ENCODE results near the gene ADRA2B.

The ADRA2B gene

GRCh38 chr2:96148410-96149217 is 32.2 kb upstream of the ADRA2B start:
- no peaks in the 10 kb centered on the region for H3K9me3 ChIP-seq (ENCODE audit: control insufficient read depth in 2 of 2, low read length in 2 of 2)
- no peaks in the 10 kb centered on the region for H3K27me3 ChIP-seq (ENCODE audit: control insufficient read depth in 1 of 2, insufficient read depth in 2 of 2, low read length in 2 of 2)
- no peaks in the 10 kb centered on the region for H3K36me3 ChIP-seq (ENCODE audit: control insufficient read depth in 2 of 2, insufficient read depth in 2 of 2, low read length in 2 of 2)
- H3K27ac ChIP-seq (ENCODE audit: low read length) = no peak overlapping the region
- H3K4me1 ChIP-seq (ENCODE audit: control insufficient read depth, insufficient read depth, low read length) = peaks cover 20% of the 10 kb centered on the region
- H3K4me3 ChIP-seq (ENCODE audit: low read length in 2 of 2) = peak overlapping the region in 1 of 2 donors; percentile 15
- H3K9ac ChIP-seq (ENCODE audit: low read length in 2 of 2) = no peak overlapping the region

GRCh38 chr2:96147593-96148201 is 31.3 kb upstream of the ADRA2B start:
- H3K9me3 ChIP-seq (ENCODE audit: control insufficient read depth in 2 of 2, low read length in 2 of 2) = no peaks in the 10 kb centered on the region
- H3K27ac ChIP-seq (ENCODE audit: low read length) = no peak overlapping the region
- no peaks in the 10 kb centered on the region for H3K27me3 ChIP-seq (ENCODE audit: control insufficient read depth in 1 of 2, insufficient read depth in 2 of 2, low read length in 2 of 2)
- H3K4me1 ChIP-seq (ENCODE audit: control insufficient read depth, insufficient read depth, low read length) = peaks cover 20% of the 10 kb centered on the region
- no peak overlapping the region for H3K4me3 ChIP-seq (ENCODE audit: low read length in 2 of 2)
- H3K9ac ChIP-seq (ENCODE audit: low read length in 2 of 2) = no peak overlapping the region
- no peaks in the 10 kb centered on the region for H3K36me3 ChIP-seq (ENCODE audit: control insufficient read depth in 2 of 2, insufficient read depth in 2 of 2, low read length in 2 of 2)

- Histone ChIP-seq H3K27ac (ENCODE audit: low read length) (no peak overlapping the region), H3K4me1 (ENCODE audit: control insufficient read depth, insufficient read depth, low read length) (peaks cover 20% of the 10 kb centered on the region)
Observed at GRCh38 chr2:96146881-96147592, 30.7 kb upstream of the ADRA2B start.

GRCh38 chr2:96146153-96146880 is 29.9 kb upstream of the ADRA2B start:
- H3K9me3 ChIP-seq (ENCODE audit: control insufficient read depth in 2 of 2, low read length in 2 of 2) = no peaks in the 10 kb centered on the region
- no peaks in the 10 kb centered on the region for H3K27me3 ChIP-seq (ENCODE audit: control insufficient read depth in 1 of 2, insufficient read depth in 2 of 2, low read length in 2 of 2)
- peaks cover 20% of the 10 kb centered on the region for H3K4me1 ChIP-seq (ENCODE audit: control insufficient read depth, insufficient read depth, low read length)
- H3K36me3 ChIP-seq (ENCODE audit: control insufficient read depth in 2 of 2, insufficient read depth in 2 of 2, low read length in 2 of 2) = no peaks in the 10 kb centered on the region
- H3K27ac ChIP-seq (ENCODE audit: low read length) = no peak overlapping the region
- no peak overlapping the region for H3K9ac ChIP-seq (ENCODE audit: low read length in 2 of 2)
- H3K4me3 ChIP-seq (ENCODE audit: low read length in 2 of 2) = no peak overlapping the region

More at GRCh38 chr2:96146881-96147592, 30.7 kb upstream of the ADRA2B start:
- no peaks in the 10 kb centered on the region for H3K9me3 ChIP-seq (ENCODE audit: control insufficient read depth in 2 of 2, low read length in 2 of 2)
- no peaks in the 10 kb centered on the region for H3K36me3 ChIP-seq (ENCODE audit: control insufficient read depth in 2 of 2, insufficient read depth in 2 of 2, low read length in 2 of 2)
- H3K27me3 ChIP-seq (ENCODE audit: control insufficient read depth in 1 of 2, insufficient read depth in 2 of 2, low read length in 2 of 2) = no peaks in the 10 kb centered on the region
- no peak overlapping the region for H3K4me3 ChIP-seq (ENCODE audit: low read length in 2 of 2)
- H3K9ac ChIP-seq (ENCODE audit: low read length in 2 of 2) = no peak overlapping the region

GRCh38 chr2:96145848-96146152 is 29.4 kb upstream of the ADRA2B start:
- H3K4me1 ChIP-seq (ENCODE audit: control insufficient read depth, insufficient read depth, low read length) = peaks cover 20% of the 10 kb centered on the region
- H3K27ac ChIP-seq (ENCODE audit: low read length) = no peak overlapping the region
- H3K9me3 ChIP-seq (ENCODE audit: control insufficient read depth in 2 of 2, low read length in 2 of 2) = no peaks in the 10 kb centered on the region
- peak overlapping the region in 1 of 2 donors; percentile 31 for H3K9ac ChIP-seq (ENCODE audit: low read length in 2 of 2)
- no peaks in the 10 kb centered on the region for H3K27me3 ChIP-seq (ENCODE audit: control insufficient read depth in 1 of 2, insufficient read depth in 2 of 2, low read length in 2 of 2)
- H3K36me3 ChIP-seq (ENCODE audit: control insufficient read depth in 2 of 2, insufficient read depth in 2 of 2, low read length in 2 of 2) = no peaks in the 10 kb centered on the region
- H3K4me3 ChIP-seq (ENCODE audit: low read length in 2 of 2) = peak overlapping the region; percentile 36 to 76

GRCh38 chr2:96145036-96145847 is 28.9 kb upstream of the ADRA2B start, which contains the start of gene DUSP2:
DUSP2 (minus strand) TSS chr2:96145440; CDS start chr2:96145354, 86 bp downstream.
- H3K9me3 ChIP-seq (ENCODE audit: control insufficient read depth in 2 of 2, low read length in 2 of 2) = no peaks in the 10 kb centered on the region
- H3K4me1 ChIP-seq (ENCODE audit: control insufficient read depth, insufficient read depth, low read length) = peaks cover 20% of the 10 kb centered on the region
- H3K27ac ChIP-seq (ENCODE audit: low read length) = no peak within 1 kb of the TSS
- no peaks in the 10 kb centered on the region for H3K27me3 ChIP-seq (ENCODE audit: control insufficient read depth in 1 of 2, insufficient read depth in 2 of 2, low read length in 2 of 2)
- H3K4me3 ChIP-seq (ENCODE audit: low read length in 2 of 2) = peak within 1 kb of the TSS; percentile 43 to 76
- no peaks in the 10 kb centered on the region for H3K36me3 ChIP-seq (ENCODE audit: control insufficient read depth in 2 of 2, insufficient read depth in 2 of 2, low read length in 2 of 2)
- peak within 1 kb of the TSS in 1 of 2 donors; percentile 31 for H3K9ac ChIP-seq (ENCODE audit: low read length in 2 of 2)

GRCh38 chr2:96144481-96145035 is 28.2 kb upstream of the ADRA2B start:
- Histone ChIP-seq H3K36me3 (ENCODE audit: control insufficient read depth in 2 of 2, insufficient read depth in 2 of 2, low read length in 2 of 2) (no peaks in the 10 kb centered on the region), H3K27me3 (ENCODE audit: control insufficient read depth in 1 of 2, insufficient read depth in 2 of 2, low read length in 2 of 2) (no peaks in the 10 kb centered on the region), H3K9me3 (ENCODE audit: control insufficient read depth in 2 of 2, low read length in 2 of 2) (no peaks in the 10 kb centered on the region), H3K4me1 (ENCODE audit: control insufficient read depth, insufficient read depth, low read length) (peaks cover 20% of the 10 kb centered on the region), H3K27ac (ENCODE audit: low read length) (no peak overlapping the region), H3K4me3 (ENCODE audit: low read length in 2 of 2) (peak overlapping the region; percentile 32 to 76), H3K9ac (ENCODE audit: low read length in 2 of 2) (no peak overlapping the region)

GRCh38 chr2:96143848-96144480 is 27.6 kb upstream of the ADRA2B start:
- no peaks in the 10 kb centered on the region for H3K9me3 ChIP-seq (ENCODE audit: control insufficient read depth in 2 of 2, low read length in 2 of 2)
- H3K4me1 ChIP-seq (ENCODE audit: control insufficient read depth, insufficient read depth, low read length) = peaks cover 20% of the 10 kb centered on the region
- H3K36me3 ChIP-seq (ENCODE audit: control insufficient read depth in 2 of 2, insufficient read depth in 2 of 2, low read length in 2 of 2) = no peaks in the 10 kb centered on the region
- no peak overlapping the region for H3K27ac ChIP-seq (ENCODE audit: low read length)
- peak overlapping the region; percentile 32 to 76 for H3K4me3 ChIP-seq (ENCODE audit: low read length in 2 of 2)
- no peaks in the 10 kb centered on the region for H3K27me3 ChIP-seq (ENCODE audit: control insufficient read depth in 1 of 2, insufficient read depth in 2 of 2, low read length in 2 of 2)
- no peak overlapping the region for H3K9ac ChIP-seq (ENCODE audit: low read length in 2 of 2)

GRCh38 chr2:96143231-96143847 is 27.0 kb upstream of the ADRA2B start:
- H3K4me1 ChIP-seq (ENCODE audit: control insufficient read depth, insufficient read depth, low read length) = peaks cover 17% of the 10 kb centered on the region
- H3K27ac ChIP-seq (ENCODE audit: low read length) = no peak overlapping the region
- H3K4me3 ChIP-seq (ENCODE audit: low read length in 2 of 2) = no peak overlapping the region
- no peak overlapping the region for H3K9ac ChIP-seq (ENCODE audit: low read length in 2 of 2)
- H3K27me3 ChIP-seq (ENCODE audit: control insufficient read depth in 1 of 2, insufficient read depth in 2 of 2, low read length in 2 of 2) = no peaks in the 10 kb centered on the region
- H3K9me3 ChIP-seq (ENCODE audit: control insufficient read depth in 2 of 2, low read length in 2 of 2) = no peaks in the 10 kb centered on the region
- H3K36me3 ChIP-seq (ENCODE audit: control insufficient read depth in 2 of 2, insufficient read depth in 2 of 2, low read length in 2 of 2) = no peaks in the 10 kb centered on the region
